HepG2 (cell line): ENCODE measurements around the gene CEP43. TPM values are rescaled to one million over a fixed set of nuclear protein-coding genes. Genes with fewer than 3 reads are reported as not detected.
A peak's percentile ranks its signal among the peaks of the same experiment; 100 is the strongest.

Source experiments
- BRCA1 ChIP-seq: sonication (generic); formaldehyde crosslinking; IDR thresholded peaks from 2 replicates; pipeline ENCODE4 v1.4.0; 2020; ENCODE audit warnings: missing genetic modification reagents
- CCDC6 ChIP-seq: sonication (generic); formaldehyde crosslinking; IDR thresholded peaks from 2 replicates; pipeline ENCODE4 v1.8.1; 2022; ENCODE audit warnings: mild to moderate bottlenecking, missing genetic modification reagents, moderate library complexity
- GFI1 ChIP-seq: sonication (generic); formaldehyde crosslinking; IDR thresholded peaks from 2 replicates; pipeline ENCODE4 v1.5.0; 2020; ENCODE audit warnings: missing genetic modification reagents, mild to moderate bottlenecking, borderline replicate concordance
- IKZF4 ChIP-seq: sonication (generic); formaldehyde crosslinking; IDR thresholded peaks from 2 replicates; pipeline ENCODE4 v1.5.1; 2020; ENCODE audit warnings: borderline replicate concordance, mild to moderate bottlenecking, low read depth, missing genetic modification reagents; ENCODE audit errors: not compliant biosample characterization
- MXI1 ChIP-seq: IDR thresholded peaks from 3 replicates; pipeline ENCODE4 v1.6.1; 2012; ENCODE audit warnings: low read depth, low read length, inconsistent platforms, borderline replicate concordance
- SOX13 ChIP-seq, 3 experiments: fragments of 450-650 bp in 1 of 3; sonication (generic) in 1 of 3; formaldehyde crosslinking in 1 of 3; IDR thresholded peaks in 2 of 3; conservative IDR thresholded peaks in 1 of 3; 2 replicates each; pipeline versions ENCODE4 v1.5.0 to v1.6.1; 2016 to 2020; ENCODE audit warnings: antibody characterized with exemption in 1 of 3, mild to moderate bottlenecking in 1 of 3, missing compliant biosample characterization in 1 of 3, missing genetic modification reagents in 1 of 3, moderate library complexity in 1 of 3
- SP1 ChIP-seq, 2 experiments: fragments of 450-650 bp in 1 of 2; sonication (generic) in 1 of 2; formaldehyde crosslinking in 1 of 2; IDR thresholded peaks; 2 replicates each; pipeline versions ENCODE4 v1.4.0 to v1.6.1; 2016 to 2020; ENCODE audit warnings: missing genetic modification reagents in 1 of 2
- STAT5B ChIP-seq: sonication (generic); formaldehyde crosslinking; IDR thresholded peaks from 2 replicates; pipeline ENCODE4 v1.4.0; 2020; ENCODE audit warnings: missing genetic modification reagents
- TCF12 ChIP-seq, 2 experiments: fragments of 450-650 bp in 1 of 2; sonication (generic) in 1 of 2; formaldehyde crosslinking in 1 of 2; IDR thresholded peaks; 2 replicates each; pipeline versions ENCODE4 v1.6.1 to v1.8.0; 2017 to 2022; ENCODE audit warnings: antibody characterized with exemption in 1 of 2, mild to moderate bottlenecking in 1 of 2, missing genetic modification reagents in 1 of 2, moderate library complexity in 1 of 2
- TMF1 ChIP-seq: sonication (generic); formaldehyde crosslinking; IDR thresholded peaks from 2 replicates; pipeline ENCODE4 v1.8.1; 2022; ENCODE audit warnings: low read depth, missing genetic modification reagents
- ZBTB38 ChIP-seq: sonication (generic); formaldehyde crosslinking; IDR thresholded peaks from 2 replicates; pipeline ENCODE4 v1.5.1; 2020; ENCODE audit warnings: mild to moderate bottlenecking, missing genetic modification reagents
- ZBTB40 ChIP-seq, 2 experiments: fragments of 450-650 bp in 1 of 2; sonication (generic) in 1 of 2; formaldehyde crosslinking in 1 of 2; IDR thresholded peaks; 2 replicates each; pipeline versions ENCODE4 v1.6.1 to v1.8.0; 2016 to 2022; ENCODE audit warnings: antibody characterized with exemption in 1 of 2, mild to moderate bottlenecking in 1 of 2, missing genetic modification reagents in 1 of 2
- ZBTB7B ChIP-seq: sonication (generic); formaldehyde crosslinking; IDR thresholded peaks from 2 replicates; pipeline ENCODE4 v1.4.0; 2020; ENCODE audit warnings: missing genetic modification reagents
- ZNF232 ChIP-seq: sonication (generic); formaldehyde crosslinking; IDR thresholded peaks from 2 replicates; pipeline ENCODE4 v1.4.0; 2020; ENCODE audit warnings: missing genetic modification reagents, borderline replicate concordance
- ZNF7 ChIP-seq: IDR thresholded peaks from 2 replicates; pipeline ENCODE4 v1.6.1; 2016; ENCODE audit warnings: missing biosample characterization, missing genetic modification reagents
- polyA plus RNA-seq, 8 experiments: library from polyadenylated mRNA; depleted of rRNA in 3 of 8; stranded (reverse) in 7 of 8; unstranded in 1 of 8; fragments of >200 nt; fragmentation: Illumina TruSeq in 4 of 8; extraction: Trizol in 4 of 8; gene quantifications; 2 replicates each; pipeline versions ENCODE4 v1.2.1 to v1.2.3, GENCODE V29; 2011 to 2016; ENCODE audit warnings: low read depth in 4 of 8, missing spikeins in 1 of 8, mixed read lengths in 1 of 8; ENCODE audit not compliant: insufficient read depth in 1 of 8
- total RNA-seq, 5 experiments: library from RNA; depleted of rRNA; stranded (reverse); fragments of >200 nt; fragmentation: Illumina TruSeq; extraction: Trizol; gene quantifications; 2 replicates each; pipeline ENCODE4 v1.2.3, GENCODE V29; 2016; ENCODE audit warnings: low read depth in 1 of 5
- TF ChIP-seq, protein P1 (sequence below): sonication (generic); formaldehyde crosslinking; IDR thresholded peaks from 2 replicates; pipeline ENCODE4 v1.5.0; 2020; ENCODE audit warnings: missing genetic modification reagents
- TF ChIP-seq, protein P2 (sequence below): sonication (generic); formaldehyde crosslinking; IDR thresholded peaks from 2 replicates; pipeline ENCODE4 v1.5.0; 2020; ENCODE audit warnings: mild to moderate bottlenecking, low read depth, missing genetic modification reagents, borderline replicate concordance

CEP43 gene
- total and polyA plus RNA-seq, 2 of the 13 experiments (the other 11 are each of a cell fraction or from before 2014, with no cell fraction given), result 29.3 to 73.9 TPM

DNA sequence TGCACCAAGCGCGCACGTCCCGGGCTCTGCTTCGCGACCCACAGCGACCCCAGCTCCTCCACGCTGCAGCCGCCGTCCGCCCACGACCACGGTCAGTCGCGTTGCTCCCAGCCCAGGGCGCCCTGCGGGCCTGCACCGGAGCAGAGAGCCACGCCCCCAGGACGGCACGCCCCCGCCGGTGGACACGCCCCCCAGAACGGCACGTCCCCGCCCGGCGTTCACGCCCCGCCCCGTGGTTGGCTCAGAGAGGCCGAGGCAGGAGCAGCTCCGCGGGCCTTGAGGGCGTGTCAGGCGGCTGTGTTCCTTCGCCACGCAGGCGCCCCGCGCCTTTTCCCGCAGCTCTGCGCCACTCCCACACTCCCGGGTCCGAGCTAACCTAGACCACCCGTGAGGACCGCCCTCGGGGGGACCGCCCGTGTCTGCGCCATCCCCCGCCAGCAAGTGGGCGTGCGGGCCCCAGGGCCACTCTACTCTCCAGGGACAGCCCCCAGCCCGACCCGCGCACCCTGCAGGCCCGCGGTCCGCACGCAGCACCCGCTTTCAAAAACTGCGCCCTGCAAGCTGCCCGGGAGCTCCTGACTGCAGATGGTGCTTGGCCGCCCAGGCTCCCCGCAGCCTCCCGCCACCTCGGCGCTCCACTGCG, 42.6 kb upstream of the CEP43 start, which contains the start of gene RNASET2 (continued):
- TF ChIP-seq STAT5B (CRISPR knock-in tag), result peak; percentile 18; the same call in 1 of the 2 replicates
- TF ChIP-seq, protein P1, sequence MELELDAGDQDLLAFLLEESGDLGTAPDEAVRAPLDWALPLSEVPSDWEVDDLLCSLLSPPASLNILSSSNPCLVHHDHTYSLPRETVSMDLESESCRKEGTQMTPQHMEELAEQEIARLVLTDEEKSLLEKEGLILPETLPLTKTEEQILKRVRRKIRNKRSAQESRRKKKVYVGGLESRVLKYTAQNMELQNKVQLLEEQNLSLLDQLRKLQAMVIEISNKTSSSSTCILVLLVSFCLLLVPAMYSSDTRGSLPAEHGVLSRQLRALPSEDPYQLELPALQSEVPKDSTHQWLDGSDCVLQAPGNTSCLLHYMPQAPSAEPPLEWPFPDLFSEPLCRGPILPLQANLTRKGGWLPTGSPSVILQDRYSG (CRISPR knock-in tag), result 0 out of 2 replicates have a peak, but pooled peaks have one; percentile 25
- peak; percentile 44; the same call in 1 of the 2 replicates for TF ChIP-seq TMF1 (CRISPR knock-in tag)
- TF ChIP-seq ZBTB40 (IDR thresholded peaks at IDR 0.05), result no peak
- TF ChIP-seq ZBTB40 (CRISPR knock-in tag; IDR thresholded peaks at IDR 0.05), result peak; percentile 33; the same call in 1 of the 2 replicates
- no peak for TF ChIP-seq TCF12 (IDR thresholded peaks at IDR 0.05)
- peak; percentile 36; the same call in 1 of the 2 replicates for TF ChIP-seq TCF12 (CRISPR knock-in tag; IDR thresholded peaks at IDR 0.05)
- peak; percentile 96 for TF ChIP-seq MXI1
- peak; percentile 15; the same call in 1 of the 2 replicates for TF ChIP-seq GFI1 (CRISPR knock-in tag)
- 0 out of 2 replicates have a peak, but pooled peaks have one; percentile 49 for TF ChIP-seq BRCA1 (CRISPR knock-in tag)
- TF ChIP-seq SOX13 (IDR thresholded peaks at IDR 0.05), result peak; percentile 7; the same call in 1 of the 2 replicates
- TF ChIP-seq SOX13 (CRISPR knock-in tag; conservative IDR thresholded peaks at IDR 0.05 in 1 of 2, IDR thresholded peaks at IDR 0.05 in 1 of 2), result no peak
- peak; percentile 22; the same call in 1 of the 2 replicates for TF ChIP-seq ZNF232 (CRISPR knock-in tag)
- 0 out of 2 replicates have a peak, but pooled peaks have one; percentile 10 for TF ChIP-seq ZBTB7B (CRISPR knock-in tag)
- TF ChIP-seq IKZF4 (CRISPR knock-in tag), result peak; percentile 82
- peak; percentile 6; the same call in 1 of the 2 replicates for TF ChIP-seq ZNF7 (CRISPR knock-in tag)
- TF ChIP-seq, protein P2, sequence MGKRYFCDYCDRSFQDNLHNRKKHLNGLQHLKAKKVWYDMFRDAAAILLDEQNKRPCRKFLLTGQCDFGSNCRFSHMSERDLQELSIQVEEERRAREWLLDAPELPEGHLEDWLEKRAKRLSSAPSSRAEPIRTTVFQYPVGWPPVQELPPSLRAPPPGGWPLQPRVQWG, result 0 out of 2 replicates have a peak, but pooled peaks have one; percentile 31
- TF ChIP-seq CCDC6, result peak; percentile 87
- peak; percentile 45; the same call in 1 of the 2 replicates for TF ChIP-seq SP1 (IDR thresholded peaks at IDR 0.05)
- peak; percentile 97 for TF ChIP-seq SP1 (CRISPR knock-in tag; IDR thresholded peaks at IDR 0.05)
- TF ChIP-seq ZBTB38 (CRISPR knock-in tag), result peak; percentile 92
